Neutrophil (primary cell): ENCODE data around the gene SMAD1.

ENCODE experiments used
- H3K27ac ChIP-seq: fragments of 200-600 bp; sonication (generic); 2 replicates; pipeline ENCODE4 v1.5.1; 2016; ENCODE audit warnings: mild to moderate bottlenecking, moderate library complexity
- H3K27me3 ChIP-seq: fragments of 200-600 bp; sonication (generic); 2 replicates; pipeline ENCODE4 v1.6.0; 2016; ENCODE audit warnings: mild to moderate bottlenecking
- H3K36me3 ChIP-seq: fragments of 200-600 bp; sonication (generic); 2 replicates; pipeline ENCODE4 v1.5.1; 2017
- H3K4me1 ChIP-seq, 2 experiments: fragments of 200-600 bp in 1 of 2; sonication (generic) in 1 of 2; 1 replicate in 1 of 2; 2 replicates in 1 of 2; pipeline versions ENCODE4 v1.5.1 to v1.6.1; 2013 to 2016; ENCODE audit warnings: low read depth in 1 of 2, low read length in 1 of 2, mild to moderate bottlenecking in 1 of 2, moderate library complexity in 1 of 2; ENCODE audit not compliant: control insufficient read depth in 1 of 2, insufficient read depth in 1 of 2
- H3K4me3 ChIP-seq, 2 experiments: fragments of 200-600 bp in 1 of 2; sonication (generic) in 1 of 2; 1 replicate in 1 of 2; 2 replicates in 1 of 2; pipeline ENCODE4 v1.5.1; 2013 to 2016; ENCODE audit warnings: low read depth in 1 of 2, low read length in 1 of 2, mild to moderate bottlenecking in 1 of 2, moderate library complexity in 1 of 2
- H3K9me3 ChIP-seq: fragments of 200-600 bp; sonication (generic); 2 replicates; pipeline ENCODE4 v1.5.1; 2016
- CTCF ChIP-seq: fragments of 200-600 bp; sonication (generic); IDR thresholded peaks from 2 replicates; pipeline ENCODE4 v1.5.1; 2016; ENCODE audit warnings: antibody characterized with exemption

The SMAD1 gene

GRCh38 chr4:145482209-145483037 is 770 bp downstream of the SMAD1 start:
- Histone ChIP-seq H3K9me3 (no peaks in the 10 kb centered on the region), H3K27ac (no peak overlapping the region), H3K4me1 (peaks cover 15 to 30% of the 10 kb centered on the region in 2 experiments), H3K36me3 (no peaks in the 10 kb centered on the region), H3K4me3 (peak overlapping the region; percentile 57 to 60), H3K27me3 (peaks cover 56% of the 10 kb centered on the region)
- TF ChIP-seq CTCF: no peak

- no peaks in the 10 kb centered on the region for H3K9me3 ChIP-seq
- H3K27me3 ChIP-seq: peaks cover 59% of the 10 kb centered on the region
- no peak overlapping the region for H3K4me3 ChIP-seq
- no peak overlapping the region for H3K27ac ChIP-seq
- TF ChIP-seq CTCF: no peak
- H3K4me1 ChIP-seq: peaks cover 15 to 30% of the 10 kb centered on the region in 2 experiments
- H3K36me3 ChIP-seq: no peaks in the 10 kb centered on the region
Observed at GRCh38 chr4:145483514-145483913, 1.9 kb downstream of the SMAD1 start.

GRCh38 chr4:145484225-145484846 is 2.7 kb downstream of the SMAD1 start:
- no peak overlapping the region for H3K27ac ChIP-seq
- peaks cover 15 to 30% of the 10 kb centered on the region in 2 experiments for H3K4me1 ChIP-seq
- H3K36me3 ChIP-seq: no peaks in the 10 kb centered on the region
- no peak for TF ChIP-seq CTCF
- H3K4me3 ChIP-seq: no peak overlapping the region
- no peaks in the 10 kb centered on the region for H3K9me3 ChIP-seq
- H3K27me3 ChIP-seq: peaks cover 58% of the 10 kb centered on the region

- H3K9me3 ChIP-seq: no peaks in the 10 kb centered on the region
- H3K27ac ChIP-seq: no peak overlapping the region
- H3K27me3 ChIP-seq: peaks cover 52% of the 10 kb centered on the region
- peaks cover 15 to 28% of the 10 kb centered on the region in 2 experiments for H3K4me1 ChIP-seq
- H3K4me3 ChIP-seq: no peak overlapping the region
- no peaks in the 10 kb centered on the region for H3K36me3 ChIP-seq
- TF ChIP-seq CTCF: no peak
Observed at GRCh38 chr4:145485120-145485519, 3.5 kb downstream of the SMAD1 start.

- no peak for TF ChIP-seq CTCF
- H3K4me3 ChIP-seq: no peak overlapping the region
- H3K4me1 ChIP-seq: peaks cover 8 to 16% of the 10 kb centered on the region in 2 experiments
- no peaks in the 10 kb centered on the region for H3K36me3 ChIP-seq
- no peaks in the 10 kb centered on the region for H3K9me3 ChIP-seq
- no peak overlapping the region for H3K27ac ChIP-seq
- H3K27me3 ChIP-seq: peaks cover 37% of the 10 kb centered on the region
Observed at GRCh38 chr4:145486603-145487002, 5.0 kb downstream of the SMAD1 start.
